ENCODE data around the gene LUZP4.
"Not testable (repeated sequence)": the region's sequence is repeated elsewhere in the genome, so short reads cannot be mapped to it uniquely, and the experiment has no call there.

The LUZP4 gene

GRCh38 chrX:115339441-115340025 lies 50.0 kb downstream of the LUZP4 start:
- no peak for DNase-seq

DNA sequence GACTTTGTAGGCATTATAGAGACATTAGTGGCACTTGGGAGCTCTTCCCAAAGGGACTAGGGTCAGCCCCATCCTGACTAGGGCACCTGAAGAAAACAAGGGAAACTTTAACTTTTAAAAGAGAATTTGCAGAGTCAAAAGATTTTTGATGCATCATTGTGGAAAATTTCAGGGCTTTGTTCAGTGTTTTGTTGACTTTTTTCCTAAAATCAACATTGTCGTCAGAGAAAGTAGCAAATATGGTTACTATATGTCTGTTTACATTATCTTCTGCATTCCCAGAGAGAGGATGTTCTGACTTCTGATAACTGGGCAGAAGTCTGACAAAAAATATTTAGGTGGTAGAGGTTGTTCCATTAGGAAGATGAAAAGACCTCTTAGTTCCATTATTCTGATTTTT lies 51.9 kb downstream of the LUZP4 start:
- no peak for DNase-seq

DNA sequence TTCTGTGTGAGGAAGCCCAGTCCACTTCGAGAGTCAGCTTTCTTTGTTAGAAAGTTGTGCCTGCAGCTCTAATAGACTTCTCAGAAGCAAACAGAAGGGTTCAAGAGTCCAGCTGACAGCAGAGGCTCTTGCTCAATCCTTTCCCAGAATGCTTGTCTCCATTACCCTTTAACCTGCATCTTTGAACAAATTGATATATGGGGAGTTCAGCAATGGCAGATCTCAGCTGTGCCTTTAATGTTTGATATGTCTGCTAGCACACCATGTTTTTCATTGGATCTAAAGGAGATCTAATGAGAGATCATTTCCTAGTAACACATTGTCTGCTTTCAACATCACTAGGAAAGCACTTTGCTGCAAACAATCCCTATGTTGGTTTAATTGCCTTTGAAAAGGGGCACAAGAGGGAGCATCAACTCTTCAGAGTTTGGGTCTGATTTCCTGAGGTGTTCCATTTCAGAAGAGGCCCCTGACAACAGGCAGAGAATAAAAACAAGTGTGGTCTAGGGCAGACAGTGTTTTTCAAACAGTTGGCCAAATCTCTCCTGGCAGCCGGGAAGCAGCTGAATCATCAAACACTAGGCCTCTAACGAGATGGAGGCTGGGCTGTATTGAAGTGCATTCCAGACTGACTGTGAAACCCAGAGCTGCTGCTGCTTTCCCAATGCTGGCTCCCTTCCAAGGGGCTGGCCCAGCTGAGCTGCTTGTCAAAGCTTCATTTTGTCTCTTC lies 55.5 kb downstream of the LUZP4 start:
- no peak for DNase-seq

DNA sequence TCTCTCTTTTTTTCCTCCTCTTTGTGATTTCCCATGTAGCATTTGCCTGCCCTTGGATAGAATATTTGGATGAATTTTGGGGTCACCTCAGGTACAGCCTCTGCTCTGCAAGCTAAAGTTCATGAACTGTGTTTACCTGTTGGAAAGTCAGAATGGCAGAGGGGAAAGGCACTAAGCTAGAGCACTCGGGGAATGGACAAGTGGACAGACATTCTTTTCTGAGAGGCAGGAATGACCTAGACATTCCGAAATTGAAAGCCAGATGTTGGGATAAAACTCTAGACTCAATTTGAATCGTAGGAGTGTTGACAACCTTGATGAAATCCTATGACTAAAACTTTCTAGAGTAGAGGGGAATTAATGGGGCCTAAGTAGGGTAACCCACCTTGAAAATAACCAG lies 56.1 kb downstream of the LUZP4 start:
- no peak for DNase-seq

GRCh38 chrX:115346738-115347137 lies 57.2 kb downstream of the LUZP4 start:
- not testable (repeated sequence) for DNase-seq

DNA sequence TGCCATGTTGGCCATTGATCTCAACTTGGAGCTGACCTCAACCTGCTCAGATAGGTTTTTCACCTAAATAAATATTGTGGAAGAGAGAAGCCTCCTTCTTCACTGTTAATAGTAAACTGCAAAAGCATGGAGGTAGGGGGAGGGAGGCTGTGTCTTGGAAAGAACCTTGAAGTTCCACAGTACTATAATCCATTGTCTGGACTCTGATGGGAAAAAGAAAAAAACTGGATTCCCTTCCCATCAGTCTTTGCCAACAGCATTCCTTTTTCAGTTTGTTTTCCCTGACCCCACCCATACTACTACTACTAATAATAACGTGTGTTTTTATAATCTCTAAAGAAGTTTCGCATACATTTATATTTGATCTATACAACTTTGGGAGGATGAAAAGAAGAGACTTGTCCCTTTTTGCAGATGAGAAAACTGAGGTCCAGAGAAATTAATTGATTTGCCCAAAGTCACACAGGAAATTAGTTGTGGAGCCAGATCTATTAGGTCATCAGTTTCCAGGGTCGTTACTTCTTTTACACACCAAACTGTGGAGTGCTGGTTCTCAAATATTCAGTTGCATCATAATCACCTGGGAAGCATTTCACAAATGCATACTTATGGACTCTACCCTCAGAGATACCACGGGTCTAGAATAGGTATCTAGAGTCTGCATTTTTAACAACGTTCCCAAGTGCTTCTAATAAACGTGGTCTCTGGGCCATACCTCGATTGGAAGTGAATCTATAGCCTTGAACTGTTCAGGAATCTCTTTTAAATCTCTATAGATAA lies 59.1 kb downstream of the LUZP4 start:
- DNase-seq, result no peak

- no peak for DNase-seq
Measured at GRCh38 chrX:115350711-115351381, 61.3 kb downstream of the LUZP4 start.

DNA sequence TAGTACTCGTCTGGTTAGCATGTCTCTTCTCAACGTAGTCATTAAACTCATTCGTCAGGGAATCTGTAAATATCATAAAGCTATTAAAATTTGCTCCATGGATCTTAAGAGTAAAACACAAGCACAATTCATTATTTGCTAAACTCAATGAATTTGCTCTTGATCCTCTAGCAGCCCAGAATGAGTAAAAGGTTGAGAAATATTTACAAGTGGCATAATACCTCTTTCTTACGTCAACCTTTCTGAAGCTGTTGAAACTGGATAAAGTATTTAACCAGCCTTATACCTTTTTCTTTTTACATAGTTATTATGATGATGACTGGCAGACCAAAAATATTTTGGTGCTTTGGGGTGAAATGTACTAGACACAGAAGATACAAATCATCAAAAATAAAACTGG lies 66.9 kb downstream of the LUZP4 start:
- DNase-seq, result no peak

Data from activated CD4-positive, alpha-beta T cell treated with anti-CD3 and anti-CD28 coated beads, Interleukin-2, amount 50 U/mL, for 48 hours (primary cell).